Colonic mucosa (tissue), 4 donors: Measurements from ENCODE around the gene ACADVL. TPM values are rescaled to one million over a fixed set of nuclear protein-coding genes. Genes with fewer than 3 reads are reported as not detected.
"Not testable (repeated sequence)": the region's sequence is repeated elsewhere in the genome, so short reads cannot be mapped to it uniquely, and the experiment has no call there.

ENCODE experiments used
- DNase-seq: peaks from one replicate; pipeline ENCODE4 v3.0.0-alpha.2; 2020
- H3K27ac ChIP-seq: fragments of 200-600 bp; one replicate; pipeline ENCODE4 v1.8.0; 2021
- H3K27me3 ChIP-seq: fragments of 200-600 bp; one replicate; pipeline ENCODE4 v1.8.0; 2021
- H3K36me3 ChIP-seq: fragments of 200-600 bp; one replicate; pipeline ENCODE4 v1.8.0; 2021
- H3K4me1 ChIP-seq: fragments of 200-600 bp; one replicate; pipeline ENCODE4 v1.8.0; 2021; ENCODE audit warnings: mild to moderate bottlenecking
- H3K4me3 ChIP-seq: fragments of 200-600 bp; one replicate; pipeline ENCODE4 v1.8.0; 2021
- H3K9ac ChIP-seq, 2 donors: one replicate each; pipeline ENCODE4 v1.7.0; 2013; ENCODE audit warnings: control low read depth in 2 of 2, low read depth in 2 of 2, low read length in 2 of 2
- H3K9me3 ChIP-seq: fragments of 200-600 bp; one replicate; pipeline ENCODE4 v1.8.0; 2021
- intact Hi-C: fragments of 100-400 bp; cut with DNase I; formaldehyde crosslinking; loops from one replicate; pipeline ENCODE4 v1.14.1; 2022
- total RNA-seq, 2 donors: library from RNA; stranded (reverse); fragmentation: NEBNext Ultra II Directional in 1 of 2; extraction: Animal tissue kit (Norgen Biotek cat#: 25700) in 1 of 2; gene quantifications; one replicate each; pipeline ENCODE4 v1.2.1, GENCODE V29; 2021
- TF ChIP-seq, protein P1 (sequence below): fragments of 200-600 bp; IDR thresholded peaks from one replicate; pipeline ENCODE4 v1.8.0; 2022; ENCODE audit warnings: antibody characterized with exemption, mild to moderate bottlenecking
- donor health status: healthy.
- donor health status: DM: no; HTN: no; CAD: no.
- donor health status: DM: no; HTN: no; CAD: no.

Gene ACADVL
- total RNA-seq, result 100 to 1,000 TPM; 606 to 859 TPM

DNA sequence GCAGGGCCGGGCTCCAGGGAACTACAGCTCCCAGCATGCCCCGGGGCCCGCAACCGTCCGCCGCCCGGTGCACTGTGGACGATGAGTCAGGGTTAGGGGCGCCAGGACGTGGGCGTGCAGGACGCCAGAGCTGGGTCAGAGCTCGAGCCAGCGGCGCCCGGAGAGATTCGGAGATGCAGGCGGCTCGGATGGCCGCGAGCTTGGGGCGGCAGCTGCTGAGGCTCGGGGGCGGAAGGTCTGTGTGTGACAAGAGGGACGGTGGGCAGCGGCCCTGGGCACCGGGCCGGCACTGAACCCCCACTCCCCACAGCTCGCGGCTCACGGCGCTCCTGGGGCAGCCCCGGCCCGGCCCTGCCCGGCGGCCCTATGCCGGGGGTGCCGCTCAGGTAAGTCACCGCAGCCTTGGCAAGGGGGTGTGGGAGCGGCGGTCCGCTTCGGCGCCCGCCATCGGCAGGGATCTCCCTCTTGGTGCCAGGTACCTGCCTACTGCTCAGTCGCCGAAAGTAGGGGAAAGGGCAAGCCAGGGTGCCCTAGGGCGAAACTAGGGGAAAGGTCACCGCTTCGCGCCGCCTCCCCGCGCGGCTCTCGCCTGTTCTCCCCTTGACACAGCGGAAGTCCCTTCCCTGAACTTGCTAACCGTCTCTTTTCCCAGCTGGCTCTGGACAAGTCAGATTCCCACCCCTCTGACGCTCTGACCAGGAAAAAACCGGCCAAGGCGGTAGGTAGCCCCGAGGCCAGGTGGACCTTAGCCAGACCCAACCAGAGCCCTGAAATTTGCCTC is at the start of gene ACADVL, which contains the start of gene DLG4:
TSS of gene ACADVL (plus strand) at position 127 of the 781 bp plus-strand sequence. CDS start at position 174, 47 bp downstream.
TSS of gene DLG4 (minus strand) at position 25 of the 781 bp plus-strand sequence.
- TF ChIP-seq, protein P1, sequence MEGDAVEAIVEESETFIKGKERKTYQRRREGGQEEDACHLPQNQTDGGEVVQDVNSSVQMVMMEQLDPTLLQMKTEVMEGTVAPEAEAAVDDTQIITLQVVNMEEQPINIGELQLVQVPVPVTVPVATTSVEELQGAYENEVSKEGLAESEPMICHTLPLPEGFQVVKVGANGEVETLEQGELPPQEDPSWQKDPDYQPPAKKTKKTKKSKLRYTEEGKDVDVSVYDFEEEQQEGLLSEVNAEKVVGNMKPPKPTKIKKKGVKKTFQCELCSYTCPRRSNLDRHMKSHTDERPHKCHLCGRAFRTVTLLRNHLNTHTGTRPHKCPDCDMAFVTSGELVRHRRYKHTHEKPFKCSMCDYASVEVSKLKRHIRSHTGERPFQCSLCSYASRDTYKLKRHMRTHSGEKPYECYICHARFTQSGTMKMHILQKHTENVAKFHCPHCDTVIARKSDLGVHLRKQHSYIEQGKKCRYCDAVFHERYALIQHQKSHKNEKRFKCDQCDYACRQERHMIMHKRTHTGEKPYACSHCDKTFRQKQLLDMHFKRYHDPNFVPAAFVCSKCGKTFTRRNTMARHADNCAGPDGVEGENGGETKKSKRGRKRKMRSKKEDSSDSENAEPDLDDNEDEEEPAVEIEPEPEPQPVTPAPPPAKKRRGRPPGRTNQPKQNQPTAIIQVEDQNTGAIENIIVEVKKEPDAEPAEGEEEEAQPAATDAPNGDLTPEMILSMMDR, result no peak
- no peaks in the 10 kb centered on the region for H3K27me3 ChIP-seq
- DNase-seq, result peak; percentile 92
- H3K9me3 ChIP-seq, result no peaks in the 10 kb centered on the region
- H3K4me3 ChIP-seq, result peak within 1 kb of the TSS; percentile 96
- peak within 1 kb of the TSS; percentile 77 to 97 for H3K9ac ChIP-seq
- peaks cover 11% of the 10 kb centered on the region for H3K36me3 ChIP-seq
- intact Hi-C loops, result no loop called here
- H3K27ac ChIP-seq, result peak within 1 kb of the TSS; percentile 99
- H3K4me1 ChIP-seq, result peaks cover 14% of the 10 kb centered on the region

DNA sequence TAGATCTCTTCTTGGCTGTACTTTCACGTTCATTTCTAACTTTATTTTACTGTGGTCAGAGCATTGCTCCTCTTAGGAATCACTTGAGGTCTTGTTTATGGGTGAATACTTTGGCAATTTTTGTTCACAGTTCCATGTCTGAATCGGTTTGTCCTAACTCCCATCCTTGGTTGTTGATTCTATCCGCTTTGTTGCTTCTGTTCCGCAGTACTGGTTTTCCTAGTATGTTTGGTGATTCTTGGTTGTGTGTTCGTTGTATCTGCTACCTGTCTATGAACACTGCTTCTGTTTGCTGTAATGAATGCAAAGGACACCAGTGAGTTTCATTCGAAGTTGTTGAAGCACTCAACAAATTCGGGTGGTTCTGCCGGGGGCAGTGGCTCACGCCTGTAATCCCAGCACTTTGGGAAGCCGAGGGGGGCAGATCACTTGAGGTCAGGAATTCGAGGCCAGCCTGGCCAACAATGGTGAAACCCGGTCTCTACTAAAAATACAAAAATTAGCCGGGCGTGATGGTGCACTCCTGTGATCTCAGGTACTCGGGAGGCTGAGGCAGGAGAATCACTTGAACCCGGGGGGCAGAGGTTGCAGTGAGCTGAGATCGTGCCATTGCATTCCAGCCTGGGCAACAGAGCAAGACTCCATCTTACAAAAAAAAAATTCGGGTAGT is 47.1 kb upstream of the ACADVL start:
- H3K4me3 ChIP-seq, H3K27me3 ChIP-seq, DNase-seq, H3K36me3 ChIP-seq, H3K9ac ChIP-seq, H3K4me1 ChIP-seq, H3K9me3 ChIP-seq, H3K27ac ChIP-seq, intact Hi-C loops: not testable (repeated sequence)

DNA sequence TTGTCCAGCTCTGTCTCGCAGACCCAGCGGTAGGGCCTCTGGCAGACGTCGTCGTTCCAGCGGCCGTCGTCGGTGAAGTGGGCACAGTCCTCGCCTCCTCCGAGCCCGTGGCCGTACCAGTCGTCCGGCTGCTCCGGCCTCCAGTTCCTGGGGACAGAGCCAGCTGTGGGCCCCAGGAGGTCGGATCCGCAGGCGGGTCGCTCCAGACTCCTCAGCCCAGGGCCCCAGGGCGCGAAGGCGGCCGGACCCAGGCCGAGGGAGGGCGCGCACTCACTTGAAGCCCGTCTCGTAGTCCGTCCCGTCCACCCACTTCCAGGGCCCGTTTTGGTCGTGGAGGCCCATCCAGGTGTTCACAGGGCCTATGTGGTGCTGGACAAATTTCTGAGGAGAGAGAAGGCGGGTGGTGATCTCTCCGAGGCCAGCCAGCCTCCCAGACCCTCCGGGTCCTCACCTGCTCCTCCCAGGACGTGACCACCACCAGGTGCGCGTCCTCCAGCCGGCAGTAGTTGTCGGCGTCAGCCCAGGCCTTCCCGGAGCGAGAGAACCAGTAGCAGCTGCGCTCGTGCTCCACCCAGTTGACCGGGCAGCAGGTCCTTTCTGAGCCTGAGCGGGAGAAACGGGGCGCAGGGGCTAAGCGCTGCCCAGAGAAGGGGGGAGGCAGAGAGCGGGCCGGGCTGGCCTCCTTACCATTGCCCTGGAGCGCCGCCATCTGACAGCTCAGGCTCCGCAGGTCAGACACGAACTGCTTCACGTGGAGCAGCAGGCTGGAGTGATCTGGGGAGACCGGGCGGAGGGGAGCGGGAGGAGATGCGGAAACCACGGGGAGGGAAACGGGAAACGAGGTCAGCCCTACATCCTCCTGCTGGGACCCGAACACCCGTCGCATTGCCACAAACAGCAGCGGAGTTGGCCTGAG is 45.8 kb upstream of the ACADVL start:
- H3K27ac ChIP-seq, result no peak overlapping the region
- no peaks in the 10 kb centered on the region for H3K9me3 ChIP-seq
- no peaks in the 10 kb centered on the region for H3K27me3 ChIP-seq
- DNase-seq, result peak; percentile 57
- H3K4me1 ChIP-seq, result peaks cover 7% of the 10 kb centered on the region
- intact Hi-C loops, result no loop called here
- TF ChIP-seq, protein P1, result no peak
- H3K9ac ChIP-seq, result peak overlapping the region in 1 of 2 donors; percentile 26
- H3K36me3 ChIP-seq, result no peaks in the 10 kb centered on the region
- peak overlapping the region; percentile 13 for H3K4me3 ChIP-seq

DNA sequence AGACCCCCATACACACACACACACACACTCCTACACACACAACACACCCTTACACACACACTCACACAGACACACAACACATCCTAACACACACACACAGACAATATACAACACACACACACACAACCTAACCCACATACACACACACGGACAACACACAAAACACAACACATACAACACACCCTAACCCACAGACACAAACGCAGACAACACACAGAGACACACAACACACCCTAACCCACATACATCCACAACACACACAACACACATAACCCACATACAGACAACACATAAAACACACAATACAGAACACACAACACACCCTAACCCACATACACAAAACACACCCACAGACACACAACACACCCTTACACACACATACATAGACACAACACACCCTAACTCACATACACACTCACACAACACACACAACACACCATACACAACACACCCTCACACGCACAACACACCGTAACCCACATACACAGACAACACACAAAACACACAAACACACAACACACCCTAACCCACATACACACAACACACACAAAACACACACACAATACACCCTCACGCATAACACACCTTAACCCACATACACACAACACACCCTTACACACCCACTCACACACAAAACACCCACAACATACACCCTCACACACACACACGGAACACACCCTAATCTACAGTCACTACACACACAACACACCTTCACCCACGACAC is 45.0 kb upstream of the ACADVL start:
- Histone ChIP-seq H3K27ac (no peak overlapping the region), H3K9ac (peak overlapping the region in 1 of 2 donors; percentile 26), H3K36me3 (no peaks in the 10 kb centered on the region), H3K9me3 (no peaks in the 10 kb centered on the region), H3K27me3 (no peaks in the 10 kb centered on the region), H3K4me1 (peaks cover 7% of the 10 kb centered on the region), H3K4me3 (no peak overlapping the region)
- intact Hi-C loops, result no loop called here
- no peak for DNase-seq
- TF ChIP-seq, protein P1, result no peak

DNA sequence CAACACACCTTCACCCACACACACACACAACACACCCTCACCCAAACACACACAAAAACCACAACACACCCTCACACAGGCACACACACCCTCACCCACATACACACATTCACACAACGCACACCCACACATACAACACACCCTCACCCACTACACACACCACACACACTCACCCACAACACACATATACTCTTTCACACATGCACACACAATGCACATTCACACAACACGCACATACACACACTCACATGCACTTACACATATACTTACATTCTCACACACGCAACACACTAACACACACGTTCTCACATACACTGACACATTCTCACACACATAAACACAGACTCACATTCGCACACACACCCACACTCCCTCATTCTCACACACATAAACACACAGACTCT is 44.4 kb upstream of the ACADVL start:
- no peaks in the 10 kb centered on the region for H3K9me3 ChIP-seq
- TF ChIP-seq, protein P1, result no peak
- DNase-seq, result no peak
- no peak overlapping the region for H3K4me3 ChIP-seq
- no peak overlapping the region for H3K27ac ChIP-seq
- intact Hi-C loops, result no loop called here
- peaks cover 7% of the 10 kb centered on the region for H3K4me1 ChIP-seq
- H3K36me3 ChIP-seq, result no peaks in the 10 kb centered on the region
- no peaks in the 10 kb centered on the region for H3K27me3 ChIP-seq
- H3K9ac ChIP-seq, result no peak overlapping the region
